ENCODE measurements around the gene TAPBP. TPM values are rescaled to one million over a fixed set of nuclear protein-coding genes. Genes with fewer than 3 reads are reported as not detected.
A peak's percentile ranks its signal among the peaks of the same experiment; 100 is the strongest.

Gene TAPBP
- total and polyA plus RNA-seq, 2 of the 8 experiments (the other 6 are each of a cell fraction or from before 2014, with no cell fraction given): 24.5 to 35.4 TPM

- no peak for FAIRE-seq
- no peak overlapping the region for H2AK5ac ChIP-seq (ENCODE audit: low read depth, low read length)
- peak in 1 of 2 experiments; percentile 83 for DNase-seq (ENCODE audit: low read depth in 1 of 2, low spot score in 2 of 2)
Measured at GRCh38 chr6:33317419-33317668, 3.5 kb upstream of the TAPBP start.

More at GRCh38 chr6:33317419-33317668, 3.5 kb upstream of the TAPBP start:
- Histone ChIP-seq H4K20me1 (replicated peaks in 1 of 2; ENCODE audit: control insufficient read depth in 1 of 2, insufficient read depth in 2 of 2, low read length in 2 of 2) (peaks cover 2 to 5% of the 10 kb centered on the region in 2 experiments), H3K4me2 (ENCODE audit: insufficient read depth in 1 of 2, low read depth in 2 of 2, low read length in 2 of 2) (peak overlapping the region; percentile 65 to 66), H3K23me2 (ENCODE audit: low read depth, low read length) (peaks cover 32% of the 10 kb centered on the region), H3K4me3 (ENCODE audit: extremely low read depth in 1 of 4, insufficient read depth in 2 of 4, low read depth in 3 of 4, low read length in 4 of 4) (peak overlapping the region; percentile 49 to 82 (median 64)), H3K79me1 (ENCODE audit: low read depth, low read length) (peaks cover 7% of the 10 kb centered on the region; the same call in 1 of the 2 replicates), H3K27me3 (replicated peaks in 1 of 4; ENCODE audit: control insufficient read depth in 3 of 4, extremely low read depth in 1 of 4, insufficient read depth in 3 of 4, low read length in 3 of 4) (no peaks in the 10 kb centered on the region), H3K56ac (replicated peaks; ENCODE audit: insufficient read length, low read depth, low read length) (no peak overlapping the region), H3K4me1 (replicated peaks in 1 of 4; ENCODE audit: control insufficient read depth in 3 of 4, insufficient read depth in 4 of 4, low read length in 3 of 4) (peaks cover 0 to 35% (median 22%) of the 10 kb centered on the region in 4 experiments; a peak in 6 of 7 replicates), H3K27ac (ENCODE audit: low read depth, low read length) (no peak overlapping the region), H3K9ac (replicated peaks in 1 of 4; ENCODE audit: extremely low read depth in 1 of 4, low read depth in 3 of 4, low read length in 3 of 4) (no peak overlapping the region), H4K91ac (replicated peaks; ENCODE audit: insufficient read length, low read length) (no peak overlapping the region), H4K5ac (ENCODE audit: insufficient read length, low read depth, low read length) (no peak overlapping the region), H2BK120ac (replicated peaks; ENCODE audit: low read depth, low read length) (no peak overlapping the region), H2AFZ (ENCODE audit: low read length) (no peak overlapping the region), H2BK15ac (ENCODE audit: low read length) (no peak overlapping the region), H3K23ac (ENCODE audit: insufficient read length) (no peak overlapping the region), H2BK20ac (ENCODE audit: low read length) (no peak overlapping the region), H3K14ac (ENCODE audit: insufficient read length) (no peak overlapping the region), H2BK5ac (ENCODE audit: low read depth, low read length) (no peak overlapping the region; the same call in 1 of the 2 replicates), H3K36me3 (ENCODE audit: control insufficient read depth in 2 of 4, insufficient read depth in 4 of 4, low read length in 3 of 4) (peaks cover 10 to 31% (median 21%) of the 10 kb centered on the region in 4 experiments; a peak in 7 of 8 replicates), H3K9me3 (ENCODE audit: insufficient read depth in 2 of 2, low read depth in 1 of 2, low read length in 1 of 2) (no peaks in the 10 kb centered on the region; a peak in 1 of 4 replicates), H3K18ac (ENCODE audit: extremely low read depth, low read length) (no peak overlapping the region), H3K79me2 (ENCODE audit: control insufficient read depth in 1 of 2, insufficient read depth in 2 of 2, low read length in 2 of 2) (peaks cover 0 to 31% of the 10 kb centered on the region in 2 experiments; a peak in 3 of 4 replicates), H2BK12ac (ENCODE audit: low read depth, low read length) (no peak overlapping the region), H3K4ac (replicated peaks; ENCODE audit: insufficient read length, low read depth, low read length) (no peak overlapping the region), H4K8ac (ENCODE audit: extremely low read depth, insufficient read depth, low read length) (no peak overlapping the region)
- TF ChIP-seq RAD21 (IDR thresholded peaks at IDR 0.05 in 1 of 2, conservative IDR thresholded peaks at IDR 0.05 in 1 of 2; ENCODE audit: low read depth in 2 of 2, low read length in 2 of 2) (no peak), JUN (IDR thresholded peaks at IDR 0.05; ENCODE audit: low read depth, low read length) (no peak), SAP30 (IDR thresholded peaks at IDR 0.05; ENCODE audit: insufficient read depth, insufficient replicate concordance, low read length) (no peak), SRF (IDR thresholded peaks at IDR 0.05; ENCODE audit: low read depth, low read length) (no peak), JUND (IDR thresholded peaks at IDR 0.05; ENCODE audit: low read length) (no peak), CTBP2 (IDR thresholded peaks at IDR 0.05; ENCODE audit: borderline replicate concordance, insufficient read depth, insufficient read length, low read length) (no peak), EP300 (IDR thresholded peaks at IDR 0.05; ENCODE audit: borderline replicate concordance in 1 of 2, low read depth in 2 of 2, low read length in 2 of 2) (no peak)
- CTCF ChIA-PET (ENCODE audit: partially characterized antibody): interaction anchor here (0.7 to 2.7 kb wide), 7 partner anchors 11 to 108 kb away, joined by 3 to 8 read pairs (median 3); partner anchors contain the start of genes CUTA and RGL2
- WGBS, 2 experiments (ENCODE audit: extremely low coverage in 1 of 2, insufficient coverage in 1 of 2, insufficient read length in 1 of 2, insufficient replicate concordance in 2 of 2, low coverage in 1 of 2, low lambda C conversion rate in 2 of 2, missing lambda C conversion rate in 1 of 2): no CpG with 5 or more reads among the region's 27 CpGs
- POLR2A ChIA-PET (ENCODE audit: partially characterized antibody): interaction anchor here (0.6 to 3.5 kb wide), 16 partner anchors 9 to 345 kb away, joined by 3 to 25 read pairs (median 4); partner anchors contain the start of genes B3GALT4, RGL2, RPS18 and VPS52

All from H1 (cell line).